KOPT-K1 (cell line): ENCODE measurements around the gene LRIG3.
"Not testable (repeated sequence)": the region's sequence is repeated elsewhere in the genome, so short reads cannot be mapped to it uniquely, and the experiment has no call there.

ENCODE experiments used
- H3K27ac ChIP-seq: fragments of 200-600 bp; sonication (generic); 2 replicates; pipeline ENCODE4 v1.5.1; 2016; ENCODE audit warnings: antibody characterized with exemption, mild to moderate bottlenecking, low read depth, low read length; ENCODE audit not compliant: poor library complexity, severe bottlenecking
- H3K36me3 ChIP-seq: fragments of 200-600 bp; sonication (generic); 2 replicates; pipeline ENCODE4 v1.5.1; 2017; ENCODE audit warnings: antibody characterized with exemption, mild to moderate bottlenecking, low read length, moderate library complexity; ENCODE audit not compliant: insufficient read depth
- H3K9me3 ChIP-seq: fragments of 200-600 bp; sonication (generic); 2 replicates; pipeline ENCODE4 v1.5.1; 2017; ENCODE audit warnings: antibody characterized with exemption, low read length, mild to moderate bottlenecking; ENCODE audit not compliant: insufficient read depth, poor library complexity, severe bottlenecking

LRIG3 gene

DNA sequence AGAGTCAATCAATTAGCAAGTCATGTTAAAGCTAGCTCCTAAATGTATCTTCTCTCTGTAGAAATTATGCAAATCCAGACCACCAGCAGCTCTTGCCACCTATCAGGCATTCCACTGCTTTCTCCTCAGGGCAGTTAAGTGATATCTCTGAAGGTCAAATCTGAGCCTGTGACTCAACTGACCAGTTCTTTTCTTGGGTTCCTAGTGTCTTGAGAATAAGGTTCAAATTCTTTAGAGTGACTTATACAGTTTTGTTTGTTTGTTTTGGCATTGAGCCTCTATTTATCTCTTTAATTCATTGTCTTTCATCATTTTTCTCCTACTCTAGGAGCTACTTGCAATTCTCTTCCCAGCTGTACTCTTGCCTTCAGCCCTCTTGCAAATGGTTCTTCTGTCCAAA is 2.5 kb upstream of the LRIG3 start:
- H3K27ac ChIP-seq = no peak overlapping the region
- no peaks in the 10 kb centered on the region for H3K9me3 ChIP-seq

DNA sequence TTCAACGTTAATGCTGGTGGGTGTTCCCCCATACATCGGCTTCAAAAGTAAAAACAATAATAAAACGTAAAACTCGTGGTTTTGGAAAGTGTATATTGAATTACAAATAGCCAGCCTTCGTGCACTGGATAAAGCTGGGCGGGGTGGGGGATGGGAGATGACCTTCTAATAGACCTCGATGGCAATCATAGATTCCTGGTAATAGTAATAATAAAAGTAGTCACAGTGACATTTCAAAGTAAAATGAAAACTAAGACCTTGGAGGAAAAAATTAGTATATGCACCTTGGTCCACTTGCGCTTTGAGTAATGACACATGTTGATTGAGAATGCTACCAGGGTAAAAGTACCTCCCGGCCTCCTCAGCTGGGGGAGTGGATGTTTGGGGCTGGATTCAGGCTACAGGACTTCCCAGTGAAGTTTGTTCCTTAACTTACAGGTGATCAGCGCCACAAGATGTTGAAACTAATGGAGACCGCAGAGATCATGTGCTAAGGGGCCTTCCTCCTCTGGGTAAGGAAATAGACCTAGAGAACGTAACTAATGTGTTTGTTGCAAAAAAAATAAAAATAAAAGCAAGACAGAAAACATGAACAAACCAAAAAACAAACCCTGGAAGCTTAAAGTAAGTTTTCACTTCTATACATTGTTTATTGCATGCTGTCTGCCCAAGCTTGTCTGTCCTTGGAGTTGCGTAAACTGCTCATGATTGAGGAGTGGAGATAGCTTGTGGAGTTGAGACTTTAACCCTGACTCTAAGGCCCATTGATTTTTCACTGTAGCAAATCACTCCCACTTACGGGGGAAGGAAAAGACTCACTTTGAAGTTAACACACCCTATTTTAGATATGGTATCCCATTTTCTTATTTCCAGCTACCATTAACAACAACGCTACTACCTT is 907 bp upstream of the LRIG3 start:
- H3K36me3 ChIP-seq = no peaks in the 10 kb centered on the region
- no peak overlapping the region for H3K27ac ChIP-seq
- H3K9me3 ChIP-seq = no peaks in the 10 kb centered on the region

More for the DNA sequence above, 2.5 kb upstream of the LRIG3 start:
- H3K36me3 ChIP-seq = no peaks in the 10 kb centered on the region

DNA sequence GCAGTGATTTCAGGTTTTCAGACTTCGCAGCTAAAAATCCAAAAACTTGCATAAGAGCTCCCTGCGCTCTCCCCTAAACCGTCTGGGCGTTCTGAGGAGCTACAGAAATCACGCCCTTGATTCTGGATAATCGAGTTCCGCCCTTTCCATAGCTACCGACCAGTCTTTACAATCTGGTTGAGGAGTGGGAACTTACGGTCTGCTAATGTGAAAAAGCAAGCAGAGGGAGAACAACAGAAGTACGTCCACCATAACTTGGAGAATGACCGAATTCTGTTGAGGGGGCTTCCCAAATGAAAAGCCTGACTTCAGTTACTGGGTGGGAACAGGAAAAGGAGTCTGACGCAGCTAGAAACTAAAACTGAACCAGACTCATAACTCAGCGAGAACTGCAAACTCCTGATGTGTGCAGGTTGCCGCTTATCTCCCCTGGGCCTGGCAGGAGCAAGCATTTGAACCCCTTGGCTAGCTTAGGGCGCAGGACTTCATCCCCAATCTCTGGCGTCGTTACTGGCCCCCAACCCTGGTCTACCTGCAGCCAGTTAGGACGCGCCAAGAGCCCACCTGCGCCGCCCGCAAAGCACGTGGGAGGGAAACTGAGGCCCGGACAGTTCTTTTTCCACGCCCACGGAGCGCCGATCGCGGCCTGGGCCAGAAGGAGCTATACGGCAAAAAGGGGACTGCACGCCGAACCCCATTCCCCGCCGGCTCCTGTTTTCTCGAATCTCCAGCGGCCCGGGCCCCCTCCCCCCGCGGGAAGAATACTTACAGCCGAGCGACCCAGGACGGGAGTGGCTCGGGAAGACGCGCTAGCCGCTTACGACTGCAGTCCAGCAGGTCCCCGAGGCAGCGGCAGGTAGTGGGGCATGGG is 838 bp downstream of the LRIG3 start:
- Histone ChIP-seq H3K9me3 (no peaks in the 10 kb centered on the region), H3K36me3 (no peaks in the 10 kb centered on the region), H3K27ac (no peak overlapping the region)

DNA sequence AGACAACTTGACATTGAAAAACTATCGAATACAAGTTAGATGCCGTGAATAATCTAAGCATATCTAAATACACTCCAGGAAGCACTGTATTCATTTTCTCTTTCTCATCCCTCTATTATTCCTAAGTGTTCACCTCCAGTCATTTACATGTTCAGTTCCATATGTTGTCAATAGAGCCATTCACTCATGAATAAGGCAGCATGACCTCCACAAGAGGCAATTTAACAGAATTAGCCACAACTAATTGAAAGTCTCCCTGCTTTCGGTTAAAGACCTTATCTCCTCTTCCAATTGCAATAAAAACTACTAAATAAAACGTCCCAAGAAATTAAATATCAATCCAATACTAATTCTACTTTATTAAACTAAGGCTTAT is 1.8 kb downstream of the LRIG3 start:
- Histone ChIP-seq H3K36me3 (no peaks in the 10 kb centered on the region), H3K9me3 (no peaks in the 10 kb centered on the region), H3K27ac (no peak overlapping the region)

DNA sequence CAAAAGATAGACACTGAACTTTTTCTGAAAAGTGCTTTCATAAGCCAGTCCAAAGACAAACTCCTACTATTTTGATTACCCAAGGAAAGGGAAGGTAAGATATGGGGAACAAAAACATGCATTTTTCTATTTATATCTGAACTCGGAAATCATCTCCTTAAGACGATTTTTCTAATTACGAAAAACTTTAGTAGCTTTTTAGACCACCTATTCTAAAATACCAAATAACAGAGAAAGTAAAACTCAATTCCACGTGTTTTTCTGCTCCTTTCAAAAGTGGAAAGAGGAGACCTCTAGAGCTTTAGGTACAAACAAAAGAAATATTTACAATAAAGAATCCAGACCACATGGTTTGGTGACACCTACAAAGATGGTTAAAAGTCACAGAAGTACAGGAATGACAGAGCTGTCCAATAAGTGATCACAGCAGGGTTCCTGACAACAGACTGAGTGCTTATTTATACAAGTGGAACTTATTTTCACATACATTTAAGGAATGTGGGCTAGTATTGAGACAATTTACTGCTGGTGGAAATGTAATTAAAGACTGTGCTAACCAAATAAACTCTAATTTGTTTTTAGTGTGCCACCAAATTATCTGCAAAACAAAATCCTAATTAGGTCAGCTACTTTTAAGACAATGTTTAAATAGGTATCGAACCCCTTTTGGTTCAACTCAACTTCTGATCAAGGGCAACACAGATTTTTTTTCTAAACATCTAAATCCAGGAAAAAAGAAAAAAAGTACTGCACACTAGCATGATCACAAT is 2.4 kb downstream of the LRIG3 start:
- no peaks in the 10 kb centered on the region for H3K36me3 ChIP-seq
- H3K27ac ChIP-seq = no peak overlapping the region
- H3K9me3 ChIP-seq = no peaks in the 10 kb centered on the region

DNA sequence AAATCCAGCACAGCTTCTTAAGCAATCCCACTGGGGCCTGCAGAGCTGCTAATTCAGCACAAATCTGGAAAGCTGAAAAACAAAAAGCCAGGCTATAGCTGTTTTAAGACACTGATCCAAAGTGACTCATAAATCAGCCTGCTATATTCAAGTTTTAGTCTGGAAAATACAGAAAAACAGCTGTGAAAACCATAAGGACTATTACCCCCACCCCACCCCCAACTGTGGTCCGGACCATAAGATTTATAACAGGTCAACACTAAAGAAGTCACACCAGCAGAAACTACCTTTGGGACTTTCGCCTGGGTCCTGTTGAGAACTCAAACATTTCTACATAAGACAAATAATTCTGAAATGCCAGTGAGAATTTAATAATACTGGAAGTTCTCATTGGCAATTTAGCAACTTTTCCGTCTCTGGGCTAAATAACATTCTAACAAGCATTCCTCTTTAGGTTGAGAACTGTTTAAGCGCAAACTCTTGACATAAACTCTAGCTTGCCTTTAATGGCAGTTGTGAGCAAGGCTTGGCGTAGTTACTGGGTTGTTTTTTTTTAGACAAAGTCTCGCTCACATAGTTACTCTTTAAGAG is 3.3 kb downstream of the LRIG3 start:
- Histone ChIP-seq H3K9me3 (no peaks in the 10 kb centered on the region), H3K27ac (no peak overlapping the region), H3K36me3 (no peaks in the 10 kb centered on the region)

DNA sequence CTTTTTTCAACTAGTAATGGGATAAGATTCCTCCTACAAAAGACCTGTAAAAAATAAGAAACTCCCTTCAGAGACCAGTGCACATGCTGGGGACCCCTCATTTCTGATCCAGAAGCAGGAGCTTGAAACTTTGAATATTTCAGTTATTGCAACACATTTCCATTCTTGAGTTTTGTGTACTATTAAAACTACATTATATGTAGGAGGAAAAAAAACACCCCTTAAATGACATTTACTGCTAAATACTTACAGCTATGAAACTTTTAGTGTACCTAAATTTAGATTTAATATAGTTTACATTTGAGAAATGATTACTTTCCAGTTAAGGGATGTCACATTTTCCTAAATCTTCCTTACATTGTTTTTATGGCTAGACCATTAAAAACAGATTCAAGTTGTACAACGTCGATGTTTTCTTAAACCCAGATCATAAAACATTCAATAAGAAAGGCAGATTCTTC is 4.1 kb downstream of the LRIG3 start:
- H3K27ac ChIP-seq = no peak overlapping the region

DNA sequence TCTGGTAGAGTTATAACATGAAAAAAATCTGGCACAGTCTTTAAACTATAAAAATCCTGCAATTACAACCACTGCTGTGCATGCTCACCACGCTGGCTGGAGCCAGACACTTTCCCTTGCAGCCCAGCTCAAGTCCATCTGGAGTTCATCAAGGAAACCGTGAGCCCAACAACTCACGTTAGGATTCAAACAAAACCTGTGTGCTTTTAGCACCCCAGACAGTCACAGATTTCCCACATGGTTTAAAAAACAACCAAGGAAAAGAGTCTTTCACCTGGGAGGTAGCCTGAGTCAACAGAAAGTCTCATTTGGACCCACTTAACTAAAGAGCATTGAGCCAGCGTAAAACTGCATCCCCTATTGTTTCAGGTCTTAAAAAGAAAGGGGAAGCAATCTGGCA is 4.7 kb downstream of the LRIG3 start:
- Histone ChIP-seq H3K9me3 (no peaks in the 10 kb centered on the region), H3K27ac (no peak overlapping the region)

More for the DNA sequence above, 4.1 kb downstream of the LRIG3 start:
- Histone ChIP-seq H3K36me3 (no peaks in the 10 kb centered on the region), H3K9me3 (no peaks in the 10 kb centered on the region)

DNA sequence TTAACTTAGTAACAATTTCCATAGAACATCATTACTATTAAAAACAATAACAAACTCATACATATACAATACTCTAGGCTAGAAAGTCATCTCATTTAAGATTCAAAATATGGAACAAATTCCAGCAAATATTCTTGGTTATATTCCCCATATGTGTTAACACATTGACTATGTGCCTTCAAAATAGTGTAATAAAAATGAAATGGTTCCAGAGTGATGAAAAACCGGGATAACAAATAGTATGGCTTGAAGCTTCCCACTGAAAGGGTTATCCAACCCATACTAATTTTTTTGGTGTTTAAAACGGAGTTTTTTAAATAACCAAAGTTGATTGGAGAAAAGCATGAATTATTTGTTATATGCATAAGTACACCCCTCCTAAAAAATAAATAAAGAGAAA is 5.3 kb downstream of the LRIG3 start:
- H3K9me3 ChIP-seq = no peaks in the 10 kb centered on the region
- H3K36me3 ChIP-seq = no peaks in the 10 kb centered on the region
- H3K27ac ChIP-seq = no peak overlapping the region

More for the DNA sequence above, 4.7 kb downstream of the LRIG3 start:
- H3K36me3 ChIP-seq = no peaks in the 10 kb centered on the region

DNA sequence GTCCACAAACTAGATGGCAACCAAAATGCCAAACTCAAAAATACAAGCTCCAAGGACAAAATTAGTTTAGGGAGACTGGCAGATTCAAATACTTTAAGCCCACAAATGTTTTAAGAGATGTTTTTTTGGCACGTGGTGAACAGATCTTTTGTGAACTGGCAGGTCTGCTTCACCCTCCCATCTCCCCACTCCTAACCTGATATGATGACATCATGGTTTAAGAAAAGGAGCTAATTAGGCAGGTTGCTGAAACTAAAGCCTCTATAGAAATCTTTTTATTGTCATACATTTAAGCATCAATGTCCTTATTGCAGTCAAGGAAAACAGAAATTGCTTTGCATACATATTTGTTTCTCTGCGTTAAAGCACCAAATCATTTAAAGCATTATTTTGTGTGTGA is 5.8 kb downstream of the LRIG3 start:
- no peak overlapping the region for H3K27ac ChIP-seq
- no peaks in the 10 kb centered on the region for H3K9me3 ChIP-seq
- H3K36me3 ChIP-seq = no peaks in the 10 kb centered on the region

DNA sequence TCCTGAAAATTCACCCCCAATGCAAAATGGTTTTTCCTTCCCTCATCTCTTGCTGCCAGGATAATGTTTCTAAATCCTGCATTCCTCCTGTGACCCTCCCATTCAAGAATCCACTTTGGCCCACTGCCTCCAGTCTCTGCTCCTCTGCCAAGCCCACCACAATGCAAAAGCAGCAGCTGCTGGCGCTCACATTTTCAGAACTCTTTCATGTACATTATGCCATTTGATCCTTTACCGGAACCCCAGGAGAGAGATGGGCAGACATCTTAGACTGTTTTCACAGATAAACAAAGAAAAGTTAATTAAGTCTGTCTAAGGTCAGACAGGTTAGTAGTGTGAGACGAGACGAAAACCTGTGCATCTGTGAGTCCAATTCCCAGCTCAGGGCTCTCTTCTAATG is 12.9 kb downstream of the LRIG3 start:
- no peaks in the 10 kb centered on the region for H3K9me3 ChIP-seq
- no peak overlapping the region for H3K27ac ChIP-seq
- no peaks in the 10 kb centered on the region for H3K36me3 ChIP-seq

DNA sequence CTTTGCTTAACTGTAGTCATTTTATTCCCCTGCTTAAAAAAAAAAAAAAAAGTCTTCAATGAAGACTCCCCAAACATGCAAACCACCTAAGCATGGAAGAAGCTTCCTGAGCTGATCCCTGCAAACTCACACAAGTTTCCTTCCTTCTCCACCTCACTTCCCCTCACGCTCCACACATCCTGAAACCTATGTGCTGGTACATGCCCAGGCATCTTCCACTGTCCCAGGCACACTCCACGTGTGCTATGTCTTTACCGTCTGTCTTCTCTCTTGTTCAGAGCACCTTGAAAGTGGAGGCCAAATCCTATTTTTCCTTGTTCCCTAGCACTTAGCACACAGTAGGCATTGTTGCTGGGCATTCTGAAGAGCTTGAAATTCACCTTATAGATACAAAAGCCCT is 13.4 kb downstream of the LRIG3 start:
- Histone ChIP-seq H3K9me3 (no peaks in the 10 kb centered on the region), H3K27ac (no peak overlapping the region), H3K36me3 (no peaks in the 10 kb centered on the region)

DNA sequence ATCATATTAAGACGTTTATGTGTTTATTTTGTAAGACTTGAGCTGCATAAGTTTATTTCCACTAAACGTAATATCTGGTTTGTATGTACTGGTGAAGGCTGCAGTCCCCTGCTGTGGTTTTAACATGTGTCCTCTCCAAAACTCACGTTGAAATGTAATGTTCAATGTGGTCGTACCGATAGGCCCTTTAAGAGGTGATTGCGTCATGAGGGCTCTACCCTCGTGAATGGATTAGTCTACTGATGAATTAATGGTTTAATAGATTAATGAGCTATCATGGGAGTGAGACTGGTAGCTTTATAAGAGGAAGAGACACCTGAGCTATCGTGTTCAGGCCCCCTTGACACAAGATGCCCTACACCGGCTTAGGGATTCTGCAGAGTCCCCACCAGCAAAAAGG is 14.9 kb downstream of the LRIG3 start:
- Histone ChIP-seq H3K27ac (no peak overlapping the region), H3K9me3 (no peaks in the 10 kb centered on the region), H3K36me3 (no peaks in the 10 kb centered on the region)

DNA sequence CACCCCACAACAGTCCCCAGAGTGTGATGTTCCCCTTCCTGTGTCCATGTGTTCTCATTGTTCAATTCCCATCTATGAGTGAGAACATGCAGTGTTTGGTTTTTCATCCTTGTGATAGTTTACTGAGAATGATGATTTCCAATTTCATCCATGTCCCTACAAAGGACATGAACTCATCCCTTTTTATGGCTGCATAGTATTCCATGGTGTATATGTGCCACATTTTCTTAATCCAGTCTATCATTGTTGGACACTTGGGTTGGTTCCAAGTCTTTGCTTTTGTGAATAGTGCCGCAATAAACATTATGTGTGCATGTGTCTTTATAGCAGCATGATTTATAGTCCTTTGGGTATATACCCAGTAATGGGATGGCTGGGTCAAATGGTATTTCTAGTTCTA is 17.6 kb downstream of the LRIG3 start:
- H3K9me3 ChIP-seq, H3K27ac ChIP-seq, H3K36me3 ChIP-seq: not testable (repeated sequence)
